ENCODE data around the gene GINS1. TPM values are rescaled to one million over a fixed set of nuclear protein-coding genes. Genes with fewer than 3 reads are reported as not detected.

GINS1 gene
- total RNA-seq, 4 donors from 2014 or later, result 1.3 to 14.3 TPM; not detected in 2

- H3K27ac ChIP-seq, result no peak overlapping the region
- H3K4me3 ChIP-seq, result no peak overlapping the region
- no peaks in the 10 kb centered on the region for H3K27me3 ChIP-seq
- no peaks in the 10 kb centered on the region for H3K4me1 ChIP-seq
- no peak for TF ChIP-seq CTCF (IDR thresholded peaks at IDR 0.05)
- no peak for TF ChIP-seq POLR2A (IDR thresholded peaks at IDR 0.05)
- no peaks in the 10 kb centered on the region for H3K9me3 ChIP-seq
- H3K36me3 ChIP-seq, result no peaks in the 10 kb centered on the region
- DNase-seq, result no peak
- intact Hi-C loops (cut with DNase I; ENCODE audit: low total_unique reads), result no loop called here
These were observed 59.4 kb downstream of the GINS1 start for GRCh38 chr20:25466846-25467245.

- DNase-seq, result no peak
- no peak overlapping the region for H3K4me3 ChIP-seq
- no peaks in the 10 kb centered on the region for H3K27me3 ChIP-seq
- TF ChIP-seq CTCF (IDR thresholded peaks at IDR 0.05) (no peak), POLR2A (IDR thresholded peaks at IDR 0.05) (no peak)
- intact Hi-C loops (cut with DNase I; ENCODE audit: low total_unique reads), result no loop called here
- H3K36me3 ChIP-seq, result no peaks in the 10 kb centered on the region
- no peaks in the 10 kb centered on the region for H3K9me3 ChIP-seq
- no peaks in the 10 kb centered on the region for H3K4me1 ChIP-seq
- H3K27ac ChIP-seq, result no peak overlapping the region
These were observed 60.0 kb downstream of the GINS1 start for GRCh38 chr20:25467441-25467840.

GRCh38 chr20:25468126-25469075, 60.9 kb downstream of the GINS1 start:
- TF ChIP-seq POLR2A (IDR thresholded peaks at IDR 0.05), result no peak
- TF ChIP-seq CTCF (IDR thresholded peaks at IDR 0.05), result no peak
- intact Hi-C loops (cut with DNase I; ENCODE audit: low total_unique reads), result no loop called here
- Histone ChIP-seq H3K27ac (no peak overlapping the region), H3K36me3 (no peaks in the 10 kb centered on the region), H3K4me3 (no peak overlapping the region), H3K9me3 (no peaks in the 10 kb centered on the region), H3K27me3 (no peaks in the 10 kb centered on the region), H3K4me1 (no peaks in the 10 kb centered on the region)
- DNase-seq, result no peak

- Histone ChIP-seq H3K9me3 (no peaks in the 10 kb centered on the region), H3K27ac (no peak overlapping the region), H3K4me1 (no peaks in the 10 kb centered on the region), H3K4me3 (no peak overlapping the region), H3K36me3 (no peaks in the 10 kb centered on the region), H3K27me3 (no peaks in the 10 kb centered on the region)
- intact Hi-C loops (cut with DNase I; ENCODE audit: low total_unique reads), result no loop called here
- no peak for TF ChIP-seq CTCF (IDR thresholded peaks at IDR 0.05)
- no peak for TF ChIP-seq POLR2A (IDR thresholded peaks at IDR 0.05)
- DNase-seq, result no peak
These were observed 62.1 kb downstream of the GINS1 start for GRCh38 chr20:25469558-25469957.

- Histone ChIP-seq H3K4me1 (no peaks in the 10 kb centered on the region), H3K9me3 (no peaks in the 10 kb centered on the region), H3K4me3 (no peak overlapping the region), H3K27ac (no peak overlapping the region), H3K36me3 (no peaks in the 10 kb centered on the region), H3K27me3 (no peaks in the 10 kb centered on the region)
- intact Hi-C loops (cut with DNase I; ENCODE audit: low total_unique reads), result no loop called here
- TF ChIP-seq CTCF (IDR thresholded peaks at IDR 0.05), result no peak
- no peak for DNase-seq
These were observed 62.6 kb downstream of the GINS1 start for GRCh38 chr20:25470045-25470444.
